Measurements from ENCODE around the gene IL12B.

GRCh38 chr5:159304961-159305595 lies 25.2 kb downstream of the IL12B start:
- TF ChIP-seq POLR2A (IDR thresholded peaks at IDR 0.05) (no peak), CTCF (IDR thresholded peaks at IDR 0.05) (no peak)

All from breast epithelium (tissue), 3 donors.